Measurements from ENCODE around the gene FAM216B. TPM values are rescaled to one million over a fixed set of nuclear protein-coding genes. Genes with fewer than 3 reads are reported as not detected.
"Not testable (repeated sequence)": the region's sequence is repeated elsewhere in the genome, so short reads cannot be mapped to it uniquely, and the experiment has no call there.

The FAM216B gene
- total RNA-seq, 2 experiments from 2014 or later, result not detected

GRCh38 chr13:42757678-42758420 lies 23.5 kb upstream of the FAM216B start:
- no peaks in the 10 kb centered on the region for H3K4me1 Mint-ChIP-seq
- no peak for ATAC-seq (ENCODE audit: low read depth)
- no peak overlapping the region for H3K4me3 Mint-ChIP-seq
- POLR2A ChIA-PET, result no interaction called here
- no peak for DNase-seq
- H3K36me3 Mint-ChIP-seq, result no peaks in the 10 kb centered on the region
- H3K27ac Mint-ChIP-seq, result no peak overlapping the region
- H3K27me3 Mint-ChIP-seq, result peaks cover 12% of the 10 kb centered on the region
- no peaks in the 10 kb centered on the region for H3K9me3 Mint-ChIP-seq

DNA sequence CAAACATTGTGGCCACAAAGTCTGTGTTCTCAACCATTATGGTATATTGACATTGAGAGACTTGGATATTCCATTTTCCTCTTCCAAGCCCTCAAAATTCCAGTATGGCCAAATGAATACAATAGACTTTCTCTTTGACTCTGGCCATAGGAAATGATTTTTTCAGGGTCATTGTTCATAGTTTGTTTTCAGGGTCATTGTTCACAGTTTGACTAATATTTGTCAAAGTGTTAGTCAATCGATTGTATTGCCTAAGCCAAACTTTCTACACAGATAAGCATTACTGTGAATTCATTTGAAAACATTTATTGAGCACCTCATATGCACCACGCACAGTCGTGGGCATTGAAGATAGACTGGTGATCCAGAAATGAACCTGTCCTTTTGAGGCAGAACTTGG lies 22.9 kb upstream of the FAM216B start:
- no peak for DNase-seq
- peaks cover 12% of the 10 kb centered on the region for H3K27me3 Mint-ChIP-seq
- H3K4me1 Mint-ChIP-seq, result no peaks in the 10 kb centered on the region
- H3K27ac Mint-ChIP-seq, result no peak overlapping the region
- H3K4me3 Mint-ChIP-seq, result no peak overlapping the region
- H3K9me3 Mint-ChIP-seq, result no peaks in the 10 kb centered on the region
- POLR2A ChIA-PET, result no interaction called here
- no peaks in the 10 kb centered on the region for H3K36me3 Mint-ChIP-seq
- ATAC-seq (ENCODE audit: low read depth), result no peak

- POLR2A ChIA-PET, result no interaction called here
Measured at GRCh38 chr13:42760951-42761350, 20.4 kb upstream of the FAM216B start.

GRCh38 chr13:42762251-42762650 lies 19.1 kb upstream of the FAM216B start:
- H3K27me3 Mint-ChIP-seq, result peaks cover 17% of the 10 kb centered on the region
- no peaks in the 10 kb centered on the region for H3K4me1 Mint-ChIP-seq
- H3K36me3 Mint-ChIP-seq, result no peaks in the 10 kb centered on the region
- no peaks in the 10 kb centered on the region for H3K9me3 Mint-ChIP-seq
- no peak overlapping the region for H3K4me3 Mint-ChIP-seq
- no peak overlapping the region for H3K27ac Mint-ChIP-seq
- DNase-seq (no peak), ATAC-seq (ENCODE audit: low read depth) (no peak)
- POLR2A ChIA-PET, result no interaction called here

More at GRCh38 chr13:42760951-42761350, 20.4 kb upstream of the FAM216B start:
- no peak overlapping the region for H3K27ac Mint-ChIP-seq
- no peaks in the 10 kb centered on the region for H3K4me1 Mint-ChIP-seq
- DNase-seq (no peak), ATAC-seq (ENCODE audit: low read depth) (no peak)
- H3K9me3 Mint-ChIP-seq, result no peaks in the 10 kb centered on the region
- H3K4me3 Mint-ChIP-seq, result no peak overlapping the region
- peaks cover 19% of the 10 kb centered on the region for H3K27me3 Mint-ChIP-seq
- H3K36me3 Mint-ChIP-seq, result no peaks in the 10 kb centered on the region

GRCh38 chr13:42762917-42763316 lies 18.5 kb upstream of the FAM216B start:
- POLR2A ChIA-PET, result no interaction called here

DNA sequence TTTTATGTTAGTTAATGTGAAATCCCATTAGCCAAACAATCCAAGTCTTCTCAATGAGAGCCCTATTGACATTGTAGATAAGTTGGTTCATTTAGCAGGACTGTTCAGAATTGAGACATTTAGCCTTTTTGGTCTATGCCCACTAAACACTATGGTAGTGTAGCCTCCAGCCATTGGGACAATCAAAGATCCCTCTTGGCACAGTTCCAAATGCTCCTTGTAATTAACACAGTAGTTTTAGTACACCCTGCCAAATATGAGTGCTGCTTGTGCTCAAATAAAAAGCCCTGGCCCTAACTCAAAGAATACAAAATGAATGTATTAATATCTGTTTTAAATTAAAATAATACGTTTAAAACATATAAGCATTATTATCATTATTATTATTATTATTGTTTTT lies 15.4 kb upstream of the FAM216B start:
- no peak for ATAC-seq (ENCODE audit: low read depth)
- Mint-ChIP-seq H3K27me3 (peaks cover 22% of the 10 kb centered on the region), H3K9me3 (no peaks in the 10 kb centered on the region), H3K27ac (no peak overlapping the region), H3K4me1 (no peaks in the 10 kb centered on the region), H3K4me3 (no peak overlapping the region), H3K36me3 (no peaks in the 10 kb centered on the region)
- POLR2A ChIA-PET, result no interaction called here
- no peak for DNase-seq

More at GRCh38 chr13:42762917-42763316, 18.5 kb upstream of the FAM216B start:
- peaks cover 20% of the 10 kb centered on the region for H3K27me3 Mint-ChIP-seq
- DNase-seq (no peak), ATAC-seq (ENCODE audit: low read depth) (no peak)
- no peaks in the 10 kb centered on the region for H3K36me3 Mint-ChIP-seq
- no peaks in the 10 kb centered on the region for H3K9me3 Mint-ChIP-seq
- H3K27ac Mint-ChIP-seq, result no peak overlapping the region
- no peak overlapping the region for H3K4me3 Mint-ChIP-seq
- H3K4me1 Mint-ChIP-seq, result no peaks in the 10 kb centered on the region

DNA sequence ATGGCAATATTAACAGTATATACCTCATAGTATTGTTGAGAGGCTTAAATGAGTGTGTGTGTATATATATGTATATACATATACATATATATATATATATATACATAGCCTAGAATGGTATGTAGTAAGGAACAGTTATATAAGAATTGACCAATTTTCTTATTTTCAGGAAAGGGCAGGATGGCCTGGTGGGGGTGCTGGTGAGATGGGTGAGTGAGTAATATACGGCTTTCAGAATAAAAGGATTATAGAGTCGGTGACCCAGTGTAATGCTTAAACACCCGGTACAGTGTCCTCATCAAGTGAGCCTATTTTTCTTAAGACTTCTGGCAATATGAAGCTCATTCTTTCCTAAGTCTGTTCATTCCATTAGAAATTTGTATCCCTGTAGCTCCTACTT lies 11.7 kb upstream of the FAM216B start:
- Mint-ChIP-seq H3K4me1 (no peaks in the 10 kb centered on the region), H3K4me3 (no peak overlapping the region), H3K9me3 (peaks cover 4% of the 10 kb centered on the region), H3K27ac (no peak overlapping the region), H3K27me3 (peaks cover 36% of the 10 kb centered on the region), H3K36me3 (no peaks in the 10 kb centered on the region)
- ATAC-seq (ENCODE audit: low read depth) (no peak), DNase-seq (no peak)
- POLR2A ChIA-PET, result no interaction called here

- H3K4me1 Mint-ChIP-seq; H3K9me3 Mint-ChIP-seq; POLR2A ChIA-PET; ATAC-seq (ENCODE audit: low read depth); H3K36me3 Mint-ChIP-seq; DNase-seq; H3K27ac Mint-ChIP-seq; H3K4me3 Mint-ChIP-seq: not testable (repeated sequence)
- H3K27me3 Mint-ChIP-seq, result peaks cover 40% of the 10 kb centered on the region
Measured at GRCh38 chr13:42776558-42776957, 4.8 kb upstream of the FAM216B start.

GRCh38 chr13:42777467-42777866 lies 3.9 kb upstream of the FAM216B start:
- POLR2A ChIA-PET, result no interaction called here
- Mint-ChIP-seq H3K4me1 (no peaks in the 10 kb centered on the region), H3K27me3 (peaks cover 39% of the 10 kb centered on the region), H3K9me3 (peaks cover 7% of the 10 kb centered on the region), H3K27ac (no peak overlapping the region), H3K36me3 (no peaks in the 10 kb centered on the region), H3K4me3 (no peak overlapping the region)
- DNase-seq (no peak), ATAC-seq (ENCODE audit: low read depth) (no peak)

- H3K36me3 Mint-ChIP-seq, result no peaks in the 10 kb centered on the region
- H3K9me3 Mint-ChIP-seq, result peaks cover 3% of the 10 kb centered on the region
- H3K27ac Mint-ChIP-seq, result no peak overlapping the region
- H3K27me3 Mint-ChIP-seq, result peaks cover 29% of the 10 kb centered on the region
- POLR2A ChIA-PET, result no interaction called here
- ATAC-seq (ENCODE audit: low read depth), result no peak
- no peak overlapping the region for H3K4me3 Mint-ChIP-seq
- no peak for DNase-seq
- H3K4me1 Mint-ChIP-seq, result no peaks in the 10 kb centered on the region
Measured at GRCh38 chr13:42780044-42780443, 1.3 kb upstream of the FAM216B start.

DNA sequence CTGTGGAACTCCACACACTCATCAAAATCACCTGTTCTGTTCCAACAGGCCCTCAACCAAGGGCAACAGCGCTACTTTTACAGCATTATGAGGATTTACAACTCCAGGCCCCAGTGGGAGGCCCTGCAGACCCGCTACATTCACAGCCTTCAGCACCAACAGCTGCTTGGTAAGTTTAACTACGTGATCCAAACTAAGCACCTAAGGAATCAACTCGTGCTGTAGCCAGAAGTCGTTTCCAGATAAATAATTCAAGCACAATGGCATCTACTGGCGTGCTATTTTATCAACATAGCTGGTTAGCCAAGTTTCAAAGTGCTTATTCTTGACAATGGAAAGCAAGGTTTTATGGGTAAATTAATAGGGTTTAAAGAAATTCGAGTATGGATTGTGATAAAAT lies 5.3 kb downstream of the FAM216B start:
- Mint-ChIP-seq H3K9me3 (no peaks in the 10 kb centered on the region), H3K36me3 (no peaks in the 10 kb centered on the region), H3K27me3 (peaks cover 9% of the 10 kb centered on the region), H3K4me1 (no peaks in the 10 kb centered on the region), H3K4me3 (no peak overlapping the region), H3K27ac (no peak overlapping the region)
- POLR2A ChIA-PET, result no interaction called here
- ATAC-seq (ENCODE audit: low read depth), result no peak
- no peak for DNase-seq

- no peaks in the 10 kb centered on the region for H3K4me1 Mint-ChIP-seq
- H3K27me3 Mint-ChIP-seq, result peaks cover 7% of the 10 kb centered on the region
- ATAC-seq (ENCODE audit: low read depth), result no peak
- H3K36me3 Mint-ChIP-seq, result no peaks in the 10 kb centered on the region
- no peak overlapping the region for H3K4me3 Mint-ChIP-seq
- no peak overlapping the region for H3K27ac Mint-ChIP-seq
- peaks cover 6% of the 10 kb centered on the region for H3K9me3 Mint-ChIP-seq
- no peak for DNase-seq
- POLR2A ChIA-PET, result no interaction called here
Measured at GRCh38 chr13:42788601-42789000, 7.2 kb downstream of the FAM216B start.

GRCh38 chr13:42792154-42792553 lies 10.8 kb downstream of the FAM216B start:
- H3K27ac Mint-ChIP-seq, result no peak overlapping the region
- peaks cover 19% of the 10 kb centered on the region for H3K27me3 Mint-ChIP-seq
- ATAC-seq (ENCODE audit: low read depth) (no peak), DNase-seq (no peak)
- peaks cover 6% of the 10 kb centered on the region for H3K9me3 Mint-ChIP-seq
- POLR2A ChIA-PET, result no interaction called here
- H3K36me3 Mint-ChIP-seq, result no peaks in the 10 kb centered on the region
- no peaks in the 10 kb centered on the region for H3K4me1 Mint-ChIP-seq
- no peak overlapping the region for H3K4me3 Mint-ChIP-seq

GRCh38 chr13:42794577-42795275 lies 13.3 kb downstream of the FAM216B start:
- Mint-ChIP-seq H3K4me1 (no peaks in the 10 kb centered on the region), H3K9me3 (peaks cover 6% of the 10 kb centered on the region), H3K4me3 (no peak overlapping the region), H3K36me3 (no peaks in the 10 kb centered on the region), H3K27ac (no peak overlapping the region), H3K27me3 (peaks cover 23% of the 10 kb centered on the region)
- POLR2A ChIA-PET, result no interaction called here
- ATAC-seq (ENCODE audit: low read depth), result no peak
- no peak for DNase-seq

Data from activated naive CD8-positive, alpha-beta T cell treated with anti-CD3 and anti-CD28 coated beads, Interleukin-2, amount 10 ng/mL, durations not matched to agents 7 days and 5 days (primary cell).